ENCODE data around the gene RPS16.
A peak's percentile ranks its signal among the peaks of the same experiment; 100 is the strongest.

Gene RPS16

DNA sequence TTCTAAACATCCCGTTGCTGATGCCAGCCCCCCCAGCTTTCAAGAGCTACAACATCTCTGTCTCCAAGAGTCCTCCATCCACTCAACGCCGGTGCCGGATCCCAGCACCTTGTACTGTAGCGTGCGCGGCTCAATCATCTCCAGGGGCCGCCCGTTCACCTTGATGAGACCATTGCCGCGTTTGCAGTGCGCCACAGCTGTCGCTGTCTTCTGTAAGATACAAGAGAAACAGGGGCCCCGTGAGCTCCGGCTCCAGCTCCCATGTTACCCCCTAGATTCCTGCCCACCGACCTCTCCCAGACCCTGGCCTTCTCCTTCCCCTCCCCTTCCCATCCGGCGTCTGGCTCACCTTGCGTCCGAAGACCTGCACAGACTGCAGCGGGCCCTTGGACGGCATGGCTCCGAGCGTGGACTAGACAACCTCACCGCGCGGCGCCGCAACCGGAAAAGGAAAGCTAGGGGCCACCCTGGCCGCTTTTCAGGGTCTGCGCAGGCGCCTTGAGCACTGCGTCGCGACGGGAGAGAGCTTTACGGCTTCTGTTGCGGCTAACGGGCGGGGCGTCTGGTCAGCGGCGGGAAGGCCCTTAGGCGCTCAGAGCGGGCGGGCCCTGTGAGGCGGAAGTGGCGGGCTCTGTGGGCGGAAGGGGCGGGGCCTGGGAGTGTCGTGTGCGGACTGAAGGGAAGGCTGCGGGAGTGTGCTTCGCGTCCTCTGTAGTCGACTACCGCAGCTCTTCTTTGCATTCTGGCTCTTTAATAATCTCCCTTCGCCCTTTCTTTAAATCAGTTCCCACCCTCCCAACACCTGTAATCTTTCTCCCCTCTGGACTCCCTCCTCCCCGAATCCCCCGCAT lies at the start of gene RPS16:
Gene RPS16, minus strand, starts transcription at position 451 of the 851 bp plus-strand sequence. Its CDS starts 54 bp downstream, at position 397.
- peak within 1 kb of the TSS; percentile 80; the same call in 1 of the 2 replicates for H2AFZ ChIP-seq (ENCODE audit: low read depth)
- peaks cover 27% of the 10 kb centered on the region; the same call in 1 of the 2 replicates for H3K36me3 ChIP-seq (ENCODE audit: insufficient read depth)
- H3K4me1 ChIP-seq (ENCODE audit: low read depth, poor library complexity, severe bottlenecking), result peaks cover 50% of the 10 kb centered on the region
- H3K4me2 ChIP-seq, result peak within 1 kb of the TSS; percentile 100
- TF ChIP-seq CTCF (conservative IDR thresholded peaks at IDR 0.05; ENCODE audit: low read depth, low read length), result no peak
- H3K27me3 ChIP-seq (ENCODE audit: insufficient read depth, low read depth), result no peaks in the 10 kb centered on the region
- no peaks in the 10 kb centered on the region for H4K20me1 ChIP-seq (ENCODE audit: insufficient read depth)
- H3K27ac ChIP-seq, result peak within 1 kb of the TSS; percentile 75
- H3K9ac ChIP-seq, result peak within 1 kb of the TSS; percentile 97
- peaks cover 23% of the 10 kb centered on the region for H3K79me2 ChIP-seq (ENCODE audit: insufficient read depth, low read depth)
- H3K4me3 ChIP-seq (IDR thresholded peaks at IDR 0.05; ENCODE audit: insufficient read depth, low read depth, low read length), result no peak within 1 kb of the TSS

DNA sequence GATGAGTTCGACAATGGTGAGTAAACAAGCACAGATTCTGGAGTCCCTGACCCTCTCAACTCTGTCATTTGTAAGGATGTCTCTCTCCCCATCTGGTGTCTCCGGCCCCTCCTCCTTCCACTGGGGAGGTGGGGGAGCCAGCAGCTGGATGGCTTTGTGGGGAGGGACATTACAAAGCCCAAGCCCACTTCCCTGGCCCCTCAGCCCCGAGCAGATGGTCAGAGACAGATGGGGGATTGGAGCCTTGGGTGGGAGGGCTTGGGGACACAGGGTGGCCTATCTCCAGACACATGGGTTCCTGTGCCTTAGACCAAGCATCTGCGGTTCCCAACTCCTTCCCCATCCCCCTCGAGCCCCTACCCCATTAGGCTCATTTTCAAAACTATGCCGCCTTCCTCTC lies 47.4 kb upstream of the RPS16 start:
- Histone ChIP-seq H4K20me1 (ENCODE audit: insufficient read depth) (no peaks in the 10 kb centered on the region), H3K4me1 (ENCODE audit: low read depth, poor library complexity, severe bottlenecking) (peaks cover 13% of the 10 kb centered on the region), H2AFZ (ENCODE audit: low read depth) (no peak overlapping the region), H3K27ac (no peak overlapping the region), H3K36me3 (ENCODE audit: insufficient read depth) (peaks cover 10% of the 10 kb centered on the region; the same call in 1 of the 2 replicates), H3K79me2 (ENCODE audit: insufficient read depth, low read depth) (peaks cover 30% of the 10 kb centered on the region), H3K4me2 (no peak overlapping the region), H3K9ac (no peak overlapping the region), H3K27me3 (ENCODE audit: insufficient read depth, low read depth) (no peaks in the 10 kb centered on the region), H3K4me3 (IDR thresholded peaks at IDR 0.05; ENCODE audit: insufficient read depth, low read depth, low read length) (no peak overlapping the region)
- TF ChIP-seq CTCF (conservative IDR thresholded peaks at IDR 0.05; ENCODE audit: low read depth, low read length), result no peak

- no peak overlapping the region for H3K4me3 ChIP-seq (IDR thresholded peaks at IDR 0.05; ENCODE audit: insufficient read depth, low read depth, low read length)
- H3K36me3 ChIP-seq (ENCODE audit: insufficient read depth), result peaks cover 10% of the 10 kb centered on the region; the same call in 1 of the 2 replicates
- peak overlapping the region; percentile 94; the same call in 1 of the 2 replicates for H3K9ac ChIP-seq
- H3K79me2 ChIP-seq (ENCODE audit: insufficient read depth, low read depth), result peaks cover 30% of the 10 kb centered on the region
- peak overlapping the region; percentile 79 for H3K4me2 ChIP-seq
- no peaks in the 10 kb centered on the region for H4K20me1 ChIP-seq (ENCODE audit: insufficient read depth)
- H3K27me3 ChIP-seq (ENCODE audit: insufficient read depth, low read depth), result no peaks in the 10 kb centered on the region
- H2AFZ ChIP-seq (ENCODE audit: low read depth), result no peak overlapping the region
- H3K27ac ChIP-seq, result no peak overlapping the region; the same call in 1 of the 2 replicates
- TF ChIP-seq CTCF (conservative IDR thresholded peaks at IDR 0.05; ENCODE audit: low read depth, low read length), result no peak
- H3K4me1 ChIP-seq (ENCODE audit: low read depth, poor library complexity, severe bottlenecking), result peaks cover 13% of the 10 kb centered on the region
These were observed 45.9 kb upstream of the RPS16 start for GRCh38 chr19:39481676-39482075.

DNA sequence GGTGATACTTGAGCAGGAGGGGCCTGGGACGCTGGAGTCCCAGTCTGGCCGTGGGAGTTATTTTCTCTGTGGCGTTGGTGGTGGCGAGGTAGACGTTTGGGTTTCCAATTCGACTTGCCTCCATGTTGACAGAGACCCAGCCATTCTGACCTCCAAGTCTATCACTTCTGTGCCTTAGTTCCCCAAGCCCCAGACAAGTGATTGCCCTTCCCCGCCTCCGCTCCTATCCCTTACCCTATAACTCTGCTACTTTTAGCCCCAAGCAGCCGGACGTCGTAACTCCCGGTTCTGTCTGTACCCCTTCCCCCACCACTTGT lies 45.4 kb upstream of the RPS16 start:
- H4K20me1 ChIP-seq (ENCODE audit: insufficient read depth), result no peaks in the 10 kb centered on the region
- peak overlapping the region; percentile 94 for H3K9ac ChIP-seq
- peaks cover 13% of the 10 kb centered on the region for H3K4me1 ChIP-seq (ENCODE audit: low read depth, poor library complexity, severe bottlenecking)
- peak overlapping the region; percentile 86 for H2AFZ ChIP-seq (ENCODE audit: low read depth)
- no peak overlapping the region for H3K4me3 ChIP-seq (IDR thresholded peaks at IDR 0.05; ENCODE audit: insufficient read depth, low read depth, low read length)
- H3K79me2 ChIP-seq (ENCODE audit: insufficient read depth, low read depth), result peaks cover 30% of the 10 kb centered on the region
- no peak for TF ChIP-seq CTCF (conservative IDR thresholded peaks at IDR 0.05; ENCODE audit: low read depth, low read length)
- peak overlapping the region; percentile 79 for H3K4me2 ChIP-seq
- H3K27me3 ChIP-seq (ENCODE audit: insufficient read depth, low read depth), result no peaks in the 10 kb centered on the region
- H3K27ac ChIP-seq, result peak overlapping the region; percentile 64
- peaks cover 10% of the 10 kb centered on the region; the same call in 1 of the 2 replicates for H3K36me3 ChIP-seq (ENCODE audit: insufficient read depth)
